ENCODE data around the gene FAM120B.
"Not testable (repeated sequence)": the region's sequence is repeated elsewhere in the genome, so short reads cannot be mapped to it uniquely, and the experiment has no call there.

GRCh38 chr6:170351456-170351855 lies 44.9 kb downstream of the FAM120B start:
- not testable (repeated sequence) for TF ChIP-seq CTCF (IDR thresholded peaks at IDR 0.05; ENCODE audit: poor library complexity, severe bottlenecking); TAF1 (IDR thresholded peaks at IDR 0.05; ENCODE audit: low read depth); SMC3 (conservative IDR thresholded peaks at IDR 0.05; ENCODE audit: poor library complexity); EZH2 (IDR thresholded peaks at IDR 0.05; ENCODE audit: borderline replicate concordance, insufficient read depth, low read length, poor library complexity, severe bottlenecking); MXI1 (conservative IDR thresholded peaks at IDR 0.05; ENCODE audit: poor library complexity, severe bottlenecking); REST (IDR thresholded peaks at IDR 0.05; ENCODE audit: borderline replicate concordance); POLR2AphosphoS5 (IDR thresholded peaks at IDR 0.05); EP300 (conservative IDR thresholded peaks at IDR 0.05; ENCODE audit: poor library complexity, severe bottlenecking); RAD21 (conservative IDR thresholded peaks at IDR 0.05)
